IPS-NIHi7 (cell line): ENCODE results near the gene CD68.

Experiments used
- DNase-seq: peaks from one replicate; pipeline ENCODE4 v3.0.0; 2012; ENCODE audit warnings: mixed read lengths; ENCODE audit errors: extremely low spot score

The CD68 gene, protein sequence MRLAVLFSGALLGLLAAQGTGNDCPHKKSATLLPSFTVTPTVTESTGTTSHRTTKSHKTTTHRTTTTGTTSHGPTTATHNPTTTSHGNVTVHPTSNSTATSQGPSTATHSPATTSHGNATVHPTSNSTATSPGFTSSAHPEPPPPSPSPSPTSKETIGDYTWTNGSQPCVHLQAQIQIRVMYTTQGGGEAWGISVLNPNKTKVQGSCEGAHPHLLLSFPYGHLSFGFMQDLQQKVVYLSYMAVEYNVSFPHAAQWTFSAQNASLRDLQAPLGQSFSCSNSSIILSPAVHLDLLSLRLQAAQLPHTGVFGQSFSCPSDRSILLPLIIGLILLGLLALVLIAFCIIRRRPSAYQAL

DNA sequence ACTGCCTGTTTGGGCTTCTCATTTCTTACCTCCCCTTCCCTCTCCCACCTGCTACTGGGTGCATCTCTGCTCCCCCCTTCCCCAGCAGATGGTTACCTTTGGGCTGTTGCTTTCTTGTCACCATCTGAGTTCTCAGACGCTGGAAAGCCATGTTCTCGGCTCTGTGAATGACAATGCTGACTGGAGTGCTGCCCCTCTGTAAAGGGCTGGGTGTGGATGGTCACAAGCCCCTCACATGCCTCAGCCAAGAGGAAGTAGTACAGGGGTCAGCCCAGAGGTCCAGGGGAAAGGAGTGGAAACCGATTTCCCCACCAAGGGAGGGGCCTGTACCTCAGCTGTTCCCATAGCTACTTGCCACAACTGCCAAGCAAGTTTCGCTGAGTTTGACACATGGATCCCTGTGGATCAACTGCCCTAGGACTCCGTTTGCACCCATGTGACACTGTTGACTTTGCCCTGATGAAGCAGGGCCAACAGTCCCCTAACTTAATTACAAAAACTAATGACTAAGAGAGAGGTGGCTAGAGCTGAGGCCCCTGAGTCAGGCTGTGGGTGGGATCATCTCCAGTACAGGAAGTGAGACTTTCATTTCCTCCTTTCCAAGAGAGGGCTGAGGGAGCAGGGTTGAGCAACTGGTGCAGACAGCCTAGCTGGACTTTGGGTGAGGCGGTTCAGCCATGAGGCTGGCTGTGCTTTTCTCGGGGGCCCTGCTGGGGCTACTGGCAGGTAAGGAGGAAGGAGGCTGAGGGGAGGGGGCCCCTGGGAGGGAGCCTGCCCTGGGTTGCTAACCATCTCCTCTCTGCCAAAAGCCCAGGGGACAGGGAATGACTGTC, at the start of gene CD68:
Gene CD68, plus strand, starts transcription at position 638 of the 833 bp plus-strand sequence. Its CDS starts 40 bp downstream, at position 678.
- peak; percentile 57 for DNase-seq

DNA sequence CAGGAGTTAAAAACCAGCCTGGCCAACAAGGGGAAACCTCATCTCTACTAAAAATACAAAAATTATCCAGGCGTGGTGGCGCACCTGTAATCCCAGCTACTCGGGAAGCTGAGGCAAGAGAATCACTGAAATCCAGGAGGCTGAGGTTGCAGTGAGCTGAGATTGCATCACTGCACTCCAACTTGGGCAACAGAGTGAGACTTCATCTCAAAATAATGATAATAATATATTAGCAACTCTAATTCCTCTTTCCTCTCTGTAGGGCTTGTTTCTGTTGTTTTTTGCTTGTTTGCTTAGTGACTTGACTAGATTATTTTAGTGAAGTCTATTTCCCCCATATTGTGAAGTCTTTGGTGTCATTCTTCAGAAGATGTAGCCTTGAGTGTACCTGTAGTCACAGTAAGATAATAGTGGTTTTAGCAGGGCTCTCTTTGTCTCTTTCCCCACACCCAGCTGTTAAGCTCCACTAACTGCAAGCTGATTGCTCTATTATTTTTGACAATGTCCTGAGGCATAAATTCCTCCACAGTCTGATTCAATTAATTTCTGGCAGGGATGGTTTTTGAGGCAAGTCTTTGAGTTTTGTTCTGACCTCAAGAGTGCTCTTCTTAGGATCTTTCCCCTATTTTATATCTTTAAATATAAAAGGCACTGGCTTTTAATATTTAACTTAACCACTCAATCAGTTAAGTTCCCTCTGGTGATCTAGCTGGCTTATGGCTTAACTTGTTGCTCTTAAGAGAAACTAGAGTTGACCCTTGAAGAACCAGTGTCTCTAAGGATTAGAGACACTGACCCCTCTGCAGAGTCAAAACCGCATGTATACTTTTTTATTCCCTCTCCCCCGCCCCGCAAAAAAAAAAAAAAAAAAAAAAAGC, 49.2 kb upstream of the CD68 start:
- DNase-seq = no peak

DNA sequence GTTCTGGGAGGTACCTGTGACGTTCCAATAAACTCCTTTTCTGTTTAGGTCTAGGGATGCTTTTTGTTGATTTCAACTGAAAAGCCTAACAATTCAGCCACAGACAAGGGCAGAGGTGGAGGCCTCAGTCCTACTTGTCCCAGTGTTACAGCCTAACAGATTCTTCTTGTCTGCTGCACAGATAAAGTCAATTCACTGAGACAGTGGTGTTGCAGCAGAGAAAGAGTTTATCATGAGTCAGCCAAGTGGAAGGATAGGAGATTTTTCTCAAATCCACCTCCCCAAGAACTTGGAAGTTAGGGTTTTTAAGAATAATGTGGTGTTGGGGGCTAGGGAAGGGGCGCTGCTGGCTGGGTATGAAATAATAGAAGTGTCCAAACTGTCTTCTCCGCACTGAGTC, 41.4 kb upstream of the CD68 start:
- no peak for DNase-seq

DNA sequence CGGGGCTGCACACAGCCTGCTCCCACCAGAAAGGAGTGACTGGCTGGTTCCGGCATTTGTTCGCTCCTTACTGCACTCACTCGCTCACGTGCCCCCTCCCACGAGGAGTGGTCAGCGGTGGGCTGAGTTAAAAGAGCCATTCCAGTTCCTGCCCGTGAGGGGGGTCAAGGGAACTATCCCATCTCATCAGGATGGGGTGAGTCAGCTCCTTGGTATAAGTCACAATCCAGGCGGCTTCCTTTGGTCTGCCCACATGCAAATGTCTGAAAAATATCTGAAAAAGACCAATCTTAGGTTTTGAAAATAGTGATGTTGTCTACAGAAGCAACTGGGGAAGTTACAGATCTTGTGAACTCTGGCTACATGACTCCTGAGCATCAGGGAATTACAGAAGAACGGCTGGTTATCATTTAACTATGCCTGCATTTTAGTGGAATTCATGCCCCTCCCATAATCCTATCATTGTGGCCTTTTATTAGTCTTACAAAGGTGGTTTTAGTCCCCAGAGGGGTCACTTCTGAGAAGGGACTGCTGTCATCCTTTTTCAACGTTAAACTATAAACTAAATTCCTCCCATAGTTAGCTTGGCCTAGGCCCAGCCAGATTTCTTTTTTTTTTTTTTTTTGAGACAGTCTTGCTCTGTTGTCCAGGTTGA, 40.4 kb upstream of the CD68 start:
- DNase-seq = no peak

DNA sequence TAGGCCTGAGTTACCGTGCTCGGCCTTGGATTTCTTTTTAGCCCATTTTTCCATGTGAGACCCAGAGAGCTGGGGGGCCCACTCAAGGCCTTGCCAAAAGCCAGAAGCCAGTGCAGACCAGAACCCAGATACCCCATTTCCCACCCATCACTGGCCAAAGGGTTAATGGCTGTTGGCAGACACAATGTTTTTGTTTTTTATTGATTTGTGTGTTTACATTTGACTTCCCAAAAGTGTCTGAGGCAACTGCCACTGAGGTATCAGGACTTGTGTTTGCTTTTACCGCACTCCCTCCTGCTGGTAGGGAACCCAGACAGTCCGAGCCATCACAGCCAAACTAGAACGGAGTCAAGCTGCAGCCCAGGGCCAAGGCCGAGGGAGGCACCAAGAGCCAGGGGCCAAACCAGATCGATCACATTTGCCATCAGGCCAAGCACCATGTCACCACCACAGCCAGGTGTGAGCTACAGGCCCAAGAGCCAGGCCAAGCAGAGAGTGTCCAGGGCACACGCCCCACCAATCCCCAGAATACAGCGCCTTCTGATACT, 38.3 kb upstream of the CD68 start:
- DNase-seq = no peak

DNA sequence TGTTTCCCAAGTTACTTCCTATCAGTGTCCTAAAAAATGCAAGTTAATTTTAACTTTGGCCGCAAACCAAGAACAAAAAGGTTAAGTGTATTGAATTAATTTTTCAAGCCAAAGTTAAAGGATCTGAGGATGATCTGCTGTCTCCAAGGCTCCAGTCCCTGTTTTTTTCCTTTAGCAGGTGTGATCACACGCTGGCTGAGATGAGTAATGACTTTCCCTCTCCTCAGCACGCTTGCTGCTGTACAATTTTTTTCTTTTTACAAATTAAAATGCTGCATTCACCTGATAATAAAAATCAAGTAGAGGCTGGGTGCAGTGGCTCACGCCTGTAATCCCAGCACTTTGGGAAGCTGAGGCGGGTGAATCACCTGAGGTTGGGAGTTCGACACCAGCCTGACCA, 34.5 kb upstream of the CD68 start:
- DNase-seq = no peak

DNA sequence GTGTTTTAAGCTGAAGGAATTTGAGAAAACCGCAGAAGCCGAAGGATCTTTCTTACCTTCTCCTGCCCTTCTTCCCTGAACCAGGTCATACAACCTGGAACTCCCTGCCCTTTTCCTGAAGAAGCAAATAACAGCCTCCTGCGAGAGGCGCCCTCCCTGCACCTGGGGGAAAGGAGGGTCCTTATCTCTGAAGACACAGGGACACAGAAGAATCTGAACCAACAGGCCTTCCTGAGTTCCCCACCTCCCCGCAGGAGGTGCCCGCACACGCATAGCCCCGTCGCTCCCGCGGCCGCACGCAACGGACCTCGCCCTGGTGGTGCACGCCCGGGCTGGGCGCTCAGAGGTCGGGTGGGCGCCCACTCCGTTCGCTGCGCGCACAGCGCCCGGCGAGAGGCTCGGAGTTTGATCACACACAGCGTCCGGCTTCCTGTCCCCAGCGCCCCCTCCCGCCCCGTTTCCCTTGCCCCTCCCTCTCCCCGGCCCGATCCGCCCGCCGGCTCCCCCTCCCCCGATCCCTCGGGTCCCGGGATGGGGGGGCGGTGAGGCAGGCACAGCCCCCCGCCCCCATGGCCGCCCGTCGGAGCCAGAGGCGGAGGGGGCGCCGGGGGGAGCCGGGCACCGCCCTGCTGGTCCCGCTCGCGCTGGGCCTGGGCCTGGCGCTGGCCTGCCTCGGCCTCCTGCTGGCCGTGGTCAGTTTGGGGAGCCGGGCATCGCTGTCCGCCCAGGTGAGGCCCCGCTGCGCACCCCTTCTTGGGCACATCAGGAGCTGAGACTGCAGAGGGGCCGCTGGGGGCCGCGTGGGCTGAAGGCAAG, 30.6 kb upstream of the CD68 start, which contains the start of gene TNFSF12:
Gene TNFSF12, plus strand, starts transcription at position 474 of the 816 bp plus-strand sequence. Its CDS starts 96 bp downstream, at position 570.
- DNase-seq = peak; percentile 68

DNA sequence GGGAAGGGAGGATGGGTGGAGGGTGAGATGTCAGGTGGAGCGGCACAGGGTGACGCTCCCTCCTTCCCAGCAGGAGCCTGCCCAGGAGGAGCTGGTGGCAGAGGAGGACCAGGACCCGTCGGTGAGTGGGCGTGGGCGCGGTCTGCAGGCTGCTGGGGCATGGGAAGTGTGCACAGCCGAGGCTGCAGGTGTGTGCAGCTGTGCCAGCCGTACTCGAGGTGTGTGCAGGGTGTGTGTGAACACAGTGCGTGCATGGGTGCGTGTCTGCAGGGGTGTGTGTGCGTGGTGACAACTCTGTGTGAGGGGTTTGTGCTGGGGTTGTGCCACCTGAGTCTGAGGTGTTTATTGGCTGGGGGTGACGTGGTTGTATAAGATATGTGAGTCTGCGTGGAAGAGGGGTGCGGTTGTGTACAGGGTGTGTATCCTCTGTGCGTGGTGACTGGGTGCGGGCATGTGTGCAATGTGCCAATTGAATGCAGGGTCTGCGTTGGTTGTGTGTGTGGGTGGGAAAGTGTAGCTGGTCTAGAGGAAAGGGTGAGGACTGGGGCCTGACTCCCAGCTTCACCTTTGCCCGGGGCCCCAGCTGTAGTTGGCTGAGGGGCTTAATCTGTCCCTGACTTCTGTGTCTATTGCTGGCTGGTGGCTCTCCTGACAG, 29.9 kb upstream of the CD68 start:
- no peak for DNase-seq

DNA sequence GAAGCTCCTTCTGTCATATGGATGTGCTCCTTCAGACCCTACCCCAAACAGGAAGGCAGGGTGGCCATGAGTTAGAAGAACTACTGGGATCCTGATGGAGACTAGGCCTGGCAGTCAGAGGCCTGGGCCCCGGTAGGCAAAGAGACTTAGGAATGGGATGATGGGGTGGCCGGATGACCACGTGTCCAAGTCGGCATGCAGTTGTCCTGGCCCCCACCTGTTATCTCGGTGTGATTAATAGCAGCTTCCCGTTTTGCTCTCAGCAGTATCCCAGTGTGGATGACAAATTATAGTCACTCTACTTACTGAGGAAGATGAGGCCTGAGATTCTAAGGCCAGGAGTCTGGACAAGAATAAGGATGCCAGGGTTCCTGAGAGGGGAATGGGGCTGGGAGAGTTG, 29.1 kb upstream of the CD68 start:
- no peak for DNase-seq

DNA sequence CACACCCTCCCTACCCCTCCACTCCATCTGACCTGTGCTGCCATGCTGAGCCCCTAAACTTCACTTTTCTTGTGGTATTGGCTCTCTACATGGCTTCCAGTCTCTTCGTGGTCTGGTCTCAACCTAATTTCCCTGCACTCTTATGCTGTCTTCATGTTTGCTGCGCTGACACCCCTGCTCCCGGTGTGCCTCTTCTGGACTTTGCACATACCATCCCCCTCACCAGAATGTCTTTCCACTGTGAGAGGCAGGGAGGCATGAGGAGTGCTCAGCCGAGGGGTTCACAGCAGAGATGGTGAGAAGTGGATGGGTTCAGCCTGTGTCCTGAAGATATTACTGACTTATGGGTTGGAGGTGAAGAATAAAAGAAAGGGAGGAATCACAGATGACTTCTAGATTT, 28.0 kb upstream of the CD68 start:
- no peak for DNase-seq

DNA sequence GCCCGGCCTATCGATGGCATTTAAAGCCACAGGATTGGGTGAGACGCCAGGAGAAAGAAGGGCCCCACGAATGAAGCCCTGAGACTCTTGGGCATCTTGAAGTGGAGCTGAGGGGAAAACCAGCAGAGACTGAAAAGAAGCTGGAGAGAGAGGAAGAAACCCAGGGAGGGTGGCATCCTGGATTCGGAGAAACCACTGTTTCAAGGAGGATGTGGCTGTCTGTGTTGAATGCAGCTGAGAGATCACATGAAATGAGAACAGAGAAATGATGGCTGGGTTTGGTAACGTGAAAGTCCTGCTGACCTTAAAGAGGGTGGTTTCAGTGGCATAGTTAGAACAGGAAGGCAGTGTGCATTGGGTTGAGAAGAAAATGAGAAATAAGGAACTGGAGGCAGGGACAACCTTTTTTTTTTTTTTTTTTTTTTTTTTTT, 26.8 kb upstream of the CD68 start:
- DNase-seq = no peak

DNA sequence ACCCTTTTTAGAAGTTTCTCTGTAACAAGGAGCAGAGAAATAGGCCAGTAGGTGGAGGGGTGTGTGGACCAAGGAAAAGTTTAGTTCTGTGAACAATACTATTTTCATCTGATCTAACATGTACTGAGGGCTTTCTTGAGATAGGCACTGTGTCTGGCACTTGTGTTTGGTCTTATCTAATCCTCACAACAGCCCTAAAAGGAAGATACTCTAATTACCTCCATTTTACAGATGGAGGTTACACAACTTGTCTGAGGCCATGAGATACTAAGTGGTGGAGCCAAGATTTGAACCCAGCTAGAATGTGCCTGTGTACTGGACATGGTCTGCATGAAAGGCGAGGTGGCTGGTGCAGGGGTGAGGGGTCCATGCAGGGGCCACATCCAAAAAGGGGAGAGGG, 26.1 kb upstream of the CD68 start:
- no peak for DNase-seq

DNA sequence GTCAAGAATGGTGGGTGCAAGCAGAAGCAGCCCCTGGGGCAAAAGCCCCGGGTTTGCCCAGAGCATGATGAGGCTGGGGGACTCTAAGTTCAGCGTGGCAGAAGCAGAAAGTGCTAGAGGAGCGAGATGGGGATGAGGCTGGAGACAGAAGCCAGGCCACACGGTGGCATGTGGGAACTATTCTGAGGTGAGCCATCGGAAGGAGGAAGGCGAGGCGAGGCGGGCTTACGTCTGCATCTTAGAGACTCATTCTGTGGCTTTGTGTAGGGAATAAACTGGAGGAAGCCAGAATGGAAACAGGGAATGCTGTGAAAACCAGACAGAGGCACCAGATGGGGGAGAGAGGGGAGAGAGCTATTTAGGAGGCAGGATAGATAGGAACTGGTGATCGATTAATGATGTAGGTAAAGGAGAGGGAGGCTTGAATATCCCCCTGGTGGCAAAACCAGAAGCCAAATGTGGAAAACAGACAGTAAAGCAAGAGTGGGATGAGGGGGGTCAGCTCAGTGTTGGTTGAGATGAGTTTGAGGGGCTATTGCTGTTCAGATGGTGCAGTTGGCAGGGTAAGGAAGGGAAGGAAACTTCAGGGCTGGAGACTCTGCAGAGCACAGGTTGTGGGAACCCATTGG, 24.0 kb upstream of the CD68 start:
- DNase-seq = peak; percentile 35

DNA sequence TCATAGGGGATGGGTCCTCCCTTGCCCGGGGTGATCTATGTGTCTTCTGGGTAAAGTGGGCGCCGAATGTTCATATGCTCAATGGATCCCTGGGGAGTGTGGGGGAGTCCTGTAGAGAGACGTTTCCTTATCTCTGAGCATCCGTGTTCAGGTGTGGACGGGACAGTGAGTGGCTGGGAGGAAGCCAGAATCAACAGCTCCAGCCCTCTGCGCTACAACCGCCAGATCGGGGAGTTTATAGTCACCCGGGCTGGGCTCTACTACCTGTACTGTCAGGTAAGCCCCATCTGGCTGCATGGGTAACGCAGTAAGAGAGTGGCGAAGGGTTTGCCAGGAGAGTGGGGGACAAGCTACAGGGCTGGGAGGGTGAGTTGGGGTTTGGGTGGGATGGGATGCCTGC, 22.8 kb upstream of the CD68 start:
- DNase-seq = no peak

DNA sequence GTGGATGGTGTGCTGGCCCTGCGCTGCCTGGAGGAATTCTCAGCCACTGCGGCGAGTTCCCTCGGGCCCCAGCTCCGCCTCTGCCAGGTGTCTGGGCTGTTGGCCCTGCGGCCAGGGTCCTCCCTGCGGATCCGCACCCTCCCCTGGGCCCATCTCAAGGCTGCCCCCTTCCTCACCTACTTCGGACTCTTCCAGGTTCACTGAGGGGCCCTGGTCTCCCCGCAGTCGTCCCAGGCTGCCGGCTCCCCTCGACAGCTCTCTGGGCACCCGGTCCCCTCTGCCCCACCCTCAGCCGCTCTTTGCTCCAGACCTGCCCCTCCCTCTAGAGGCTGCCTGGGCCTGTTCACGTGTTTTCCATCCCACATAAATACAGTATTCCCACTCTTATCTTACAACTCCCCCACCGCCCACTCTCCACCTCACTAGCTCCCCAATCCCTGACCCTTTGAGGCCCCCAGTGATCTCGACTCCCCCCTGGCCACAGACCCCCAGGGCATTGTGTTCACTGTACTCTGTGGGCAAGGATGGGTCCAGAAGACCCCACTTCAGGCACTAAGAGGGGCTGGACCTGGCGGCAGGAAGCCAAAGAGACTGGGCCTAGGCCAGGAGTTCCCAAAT, 22.2 kb upstream of the CD68 start:
- no peak for DNase-seq

DNA sequence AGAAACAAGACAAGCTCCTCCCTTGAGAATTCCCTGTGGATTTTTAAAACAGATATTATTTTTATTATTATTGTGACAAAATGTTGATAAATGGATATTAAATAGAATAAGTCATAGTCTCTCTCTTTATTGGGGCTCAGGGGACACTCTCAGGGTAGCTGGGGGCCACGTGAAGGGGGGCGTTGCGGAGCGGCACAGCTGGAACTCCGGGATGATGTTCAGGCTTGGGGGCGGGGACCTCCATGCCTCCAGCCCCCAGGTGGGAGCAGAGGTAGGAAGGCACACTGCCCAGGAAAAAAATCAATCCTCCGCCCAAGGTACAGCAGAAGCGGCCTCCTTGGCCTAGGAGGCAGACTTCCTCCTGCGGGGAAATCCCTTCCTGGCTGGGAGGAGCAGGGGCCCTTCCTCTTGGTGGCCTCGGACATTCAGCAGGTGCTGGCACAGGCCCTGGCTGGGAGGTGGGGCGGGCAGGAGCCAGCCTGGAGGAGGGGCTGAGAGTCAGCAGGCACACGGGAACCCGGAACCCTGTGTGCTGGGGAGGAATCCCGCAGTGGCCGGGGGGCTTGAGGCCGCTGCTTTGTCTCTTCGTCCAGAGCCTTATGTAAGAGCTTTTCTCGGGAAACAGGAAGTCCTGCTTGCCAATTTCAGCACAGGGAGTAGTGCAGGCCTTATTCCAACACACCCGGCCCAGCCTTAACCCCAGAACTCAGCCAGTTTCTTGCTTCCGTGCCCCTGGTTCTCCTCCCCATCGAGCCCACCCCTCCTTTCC, 21.5 kb upstream of the CD68 start:
- peak; percentile 69 for DNase-seq

DNA sequence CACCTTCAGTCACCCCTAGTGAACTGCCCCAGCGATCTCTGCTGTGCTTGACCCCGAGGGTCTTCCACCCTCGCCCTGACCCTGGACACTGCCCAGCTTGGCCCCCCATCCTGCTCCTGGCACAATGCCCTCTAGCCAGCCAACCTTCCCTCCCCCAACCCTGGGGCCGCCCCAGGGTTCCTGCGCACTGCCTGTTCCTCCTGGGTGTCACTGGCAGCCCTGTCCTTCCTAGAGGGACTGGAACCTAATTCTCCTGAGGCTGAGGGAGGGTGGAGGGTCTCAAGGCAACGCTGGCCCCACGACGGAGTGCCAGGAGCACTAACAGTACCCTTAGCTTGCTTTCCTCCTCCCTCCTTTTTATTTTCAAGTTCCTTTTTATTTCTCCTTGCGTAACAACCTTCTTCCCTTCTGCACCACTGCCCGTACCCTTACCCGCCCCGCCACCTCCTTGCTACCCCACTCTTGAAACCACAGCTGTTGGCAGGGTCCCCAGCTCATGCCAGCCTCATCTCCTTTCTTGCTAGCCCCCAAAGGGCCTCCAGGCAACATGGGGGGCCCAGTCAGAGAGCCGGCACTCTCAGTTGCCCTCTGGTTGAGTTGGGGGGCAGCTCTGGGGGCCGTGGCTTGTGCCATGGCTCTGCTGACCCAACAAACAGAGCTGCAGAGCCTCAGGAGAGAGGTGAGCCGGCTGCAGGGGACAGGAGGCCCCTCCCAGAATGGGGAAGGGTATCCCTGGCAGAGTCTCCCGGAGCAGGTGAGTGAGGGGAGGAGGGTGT, 20.7 kb upstream of the CD68 start, which contains the start of gene TNFSF13:
Gene TNFSF13, plus strand, starts transcription at position 207 of the 776 bp plus-strand sequence. Its CDS starts 290 bp downstream, at position 497.
- no peak for DNase-seq
